ENCODE measurements around the gene TAP1.
"Not testable (repeated sequence)": the region's sequence is repeated elsewhere in the genome, so short reads cannot be mapped to it uniquely, and the experiment has no call there.

Gene TAP1

GRCh38 chr6:32853541-32854375 is at the start of gene TAP1, which contains the start of gene PSMB9:
TSS of gene TAP1 (minus strand) at chr6:32853704. CDS start at chr6:32853636, 68 bp downstream.
TSS of gene PSMB9 (plus strand) at chr6:32854192. CDS start at chr6:32854230, 38 bp downstream.
- peak; percentile 65 for DNase-seq (ENCODE audit: low read depth)
- H3K4me3 ChIP-seq (ENCODE audit: low read depth, low read length), result peak within 1 kb of the TSS; percentile 88

GRCh38 chr6:32895006-32895345 is 41.5 kb upstream of the TAP1 start:
- H3K4me3 ChIP-seq (ENCODE audit: low read depth, low read length), result peak overlapping the region; percentile 88
- no peak for DNase-seq (ENCODE audit: low read depth)

GRCh38 chr6:32894085-32895005 is 40.8 kb upstream of the TAP1 start:
- H3K4me3 ChIP-seq (ENCODE audit: low read depth, low read length), result peak overlapping the region; percentile 88
- peak; percentile 60 for DNase-seq (ENCODE audit: low read depth)

GRCh38 chr6:32890831-32891230 is 37.3 kb upstream of the TAP1 start:
- no peak for DNase-seq (ENCODE audit: low read depth)
- H3K4me3 ChIP-seq (ENCODE audit: low read depth, low read length), result no peak overlapping the region

GRCh38 chr6:32889533-32889932 is 36.0 kb upstream of the TAP1 start:
- no peak overlapping the region for H3K4me3 ChIP-seq (ENCODE audit: low read depth, low read length)
- no peak for DNase-seq (ENCODE audit: low read depth)

- no peak for DNase-seq (ENCODE audit: low read depth)
- H3K4me3 ChIP-seq (ENCODE audit: low read depth, low read length), result no peak overlapping the region
Observed at GRCh38 chr6:32888576-32888975, 35.1 kb upstream of the TAP1 start.

GRCh38 chr6:32887616-32888015 is 34.1 kb upstream of the TAP1 start:
- no peak for DNase-seq (ENCODE audit: low read depth)
- H3K4me3 ChIP-seq (ENCODE audit: low read depth, low read length), result no peak overlapping the region

- peak; percentile 67 for DNase-seq (ENCODE audit: low read depth)
- H3K4me3 ChIP-seq (ENCODE audit: low read depth, low read length), result no peak overlapping the region
Observed at GRCh38 chr6:32886681-32887383, 33.3 kb upstream of the TAP1 start.

- no peak for DNase-seq (ENCODE audit: low read depth)
Observed at GRCh38 chr6:32885698-32886286, 32.3 kb upstream of the TAP1 start.

GRCh38 chr6:32883789-32884188 is 30.3 kb upstream of the TAP1 start:
- H3K4me3 ChIP-seq (ENCODE audit: low read depth, low read length), result no peak overlapping the region
- peak; percentile 63 for DNase-seq (ENCODE audit: low read depth)

More at GRCh38 chr6:32885698-32886286, 32.3 kb upstream of the TAP1 start:
- no peak overlapping the region for H3K4me3 ChIP-seq (ENCODE audit: low read depth, low read length)

GRCh38 chr6:32882879-32883250 is 29.4 kb upstream of the TAP1 start:
- H3K4me3 ChIP-seq (ENCODE audit: low read depth, low read length), result no peak overlapping the region
- no peak for DNase-seq (ENCODE audit: low read depth)

- H3K4me3 ChIP-seq (ENCODE audit: low read depth, low read length); DNase-seq (ENCODE audit: low read depth): not testable (repeated sequence)
Observed at GRCh38 chr6:32880962-32881361, 27.5 kb upstream of the TAP1 start.

- no peak for DNase-seq (ENCODE audit: low read depth)
- H3K4me3 ChIP-seq (ENCODE audit: low read depth, low read length), result no peak overlapping the region
Observed at GRCh38 chr6:32879691-32880090, 26.2 kb upstream of the TAP1 start.

- no peak overlapping the region for H3K4me3 ChIP-seq (ENCODE audit: low read depth, low read length)
- DNase-seq (ENCODE audit: low read depth), result no peak
Observed at GRCh38 chr6:32876603-32877002, 23.1 kb upstream of the TAP1 start.

- not testable (repeated sequence) for H3K4me3 ChIP-seq (ENCODE audit: low read depth, low read length); DNase-seq (ENCODE audit: low read depth)
Observed at GRCh38 chr6:32873947-32874346, 20.4 kb upstream of the TAP1 start.

- no peak overlapping the region for H3K4me3 ChIP-seq (ENCODE audit: low read depth, low read length)
- DNase-seq (ENCODE audit: low read depth), result no peak
Observed at GRCh38 chr6:32868257-32868788, 14.8 kb upstream of the TAP1 start.

GRCh38 chr6:32867554-32868256 is 14.2 kb upstream of the TAP1 start:
- H3K4me3 ChIP-seq (ENCODE audit: low read depth, low read length), result no peak overlapping the region

GRCh38 chr6:32867022-32867477 is 13.5 kb upstream of the TAP1 start:
- no peak for DNase-seq (ENCODE audit: low read depth)

More at GRCh38 chr6:32867554-32868256, 14.2 kb upstream of the TAP1 start:
- DNase-seq (ENCODE audit: low read depth), result no peak

More at GRCh38 chr6:32867022-32867477, 13.5 kb upstream of the TAP1 start:
- no peak overlapping the region for H3K4me3 ChIP-seq (ENCODE audit: low read depth, low read length)
